ENCODE results near the gene CACNB1.

DNA sequence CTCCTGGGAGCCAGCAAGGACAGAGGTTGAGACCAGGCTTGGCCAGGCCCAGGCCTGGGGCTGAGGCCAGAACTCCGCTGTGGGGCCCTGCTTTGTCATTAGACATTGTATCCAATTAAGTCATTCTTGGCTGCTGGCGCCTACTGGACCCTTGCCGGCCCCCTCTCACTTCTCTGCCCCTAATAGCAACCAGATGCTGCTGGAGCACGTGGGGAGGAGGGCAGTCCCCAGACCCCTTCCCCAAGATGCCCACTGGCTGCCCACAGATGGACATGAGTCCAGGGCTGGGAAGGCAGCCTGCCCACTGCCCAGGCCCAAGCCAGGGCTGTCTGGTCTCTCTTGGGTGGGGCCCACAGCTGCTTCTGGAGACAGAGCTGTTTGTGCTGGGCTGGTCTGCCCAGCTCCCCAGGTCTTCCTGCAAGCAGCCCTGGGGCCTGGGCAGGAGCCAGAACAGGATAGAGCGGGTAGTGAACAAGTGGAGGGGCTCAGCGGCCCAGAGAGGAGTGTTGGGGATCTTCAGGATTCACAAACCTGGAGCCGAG, 53.8 kb downstream of the CACNB1 start:
- TF ChIP-seq CHD2 (IDR thresholded peaks at IDR 0.05; ENCODE audit: borderline replicate concordance, low read depth, low read length) (no peak), POLR2AphosphoS5 (IDR thresholded peaks at IDR 0.05; ENCODE audit: low read length) (no peak), NRF1 (conservative IDR thresholded peaks at IDR 0.05; ENCODE audit: low read depth, low read length) (no peak), CBX5 (IDR thresholded peaks at IDR 0.05; ENCODE audit: low read depth) (no peak), FOXM1 (IDR thresholded peaks at IDR 0.05; ENCODE audit: low read depth, low read length) (no peak), POLR2A (IDR thresholded peaks at IDR 0.05; ENCODE audit: low read depth, low read length) (no peak), TAF1 (IDR thresholded peaks at IDR 0.05; ENCODE audit: borderline replicate concordance, low read depth, low read length) (no peak)
- TF ChIP-seq, protein P1, sequence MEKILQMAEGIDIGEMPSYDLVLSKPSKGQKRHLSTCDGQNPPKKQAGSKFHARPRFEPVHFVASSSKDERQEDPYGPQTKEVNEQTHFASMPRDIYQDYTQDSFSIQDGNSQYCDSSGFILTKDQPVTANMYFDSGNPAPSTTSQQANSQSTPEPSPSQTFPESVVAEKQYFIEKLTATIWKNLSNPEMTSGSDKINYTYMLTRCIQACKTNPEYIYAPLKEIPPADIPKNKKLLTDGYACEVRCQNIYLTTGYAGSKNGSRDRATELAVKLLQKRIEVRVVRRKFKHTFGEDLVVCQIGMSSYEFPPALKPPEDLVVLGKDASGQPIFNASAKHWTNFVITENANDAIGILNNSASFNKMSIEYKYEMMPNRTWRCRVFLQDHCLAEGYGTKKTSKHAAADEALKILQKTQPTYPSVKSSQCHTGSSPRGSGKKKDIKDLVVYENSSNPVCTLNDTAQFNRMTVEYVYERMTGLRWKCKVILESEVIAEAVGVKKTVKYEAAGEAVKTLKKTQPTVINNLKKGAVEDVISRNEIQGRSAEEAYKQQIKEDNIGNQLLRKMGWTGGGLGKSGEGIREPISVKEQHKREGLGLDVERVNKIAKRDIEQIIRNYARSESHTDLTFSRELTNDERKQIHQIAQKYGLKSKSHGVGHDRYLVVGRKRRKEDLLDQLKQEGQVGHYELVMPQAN (conservative IDR thresholded peaks at IDR 0.05): no peak
